Dedifferentiated amniotic fluid mesenchymal stem cell (primary cell): ENCODE measurements around the gene SLC35F4.
"Not testable (repeated sequence)": the region's sequence is repeated elsewhere in the genome, so short reads cannot be mapped to it uniquely, and the experiment has no call there.

Source experiments
- DNase-seq: peaks from one replicate; pipeline ENCODE4 v3.0.0-alpha.2; 2016; ENCODE audit errors: extremely low spot score

Gene SLC35F4

GRCh38 chr14:57865403-57866198 lies at the start of gene SLC35F4:
SLC35F4 (minus strand) TSS chr14:57866092.
- DNase-seq, result no peak

GRCh38 chr14:57909626-57910025 lies 43.7 kb upstream of the SLC35F4 start:
- no peak for DNase-seq

- DNase-seq, result no peak
These were observed 38.1 kb upstream of the SLC35F4 start for GRCh38 chr14:57903954-57904353.

- no peak for DNase-seq
These were observed 33.1 kb upstream of the SLC35F4 start for GRCh38 chr14:57898837-57899572.

- no peak for DNase-seq
These were observed 31.4 kb upstream of the SLC35F4 start for GRCh38 chr14:57897144-57897748.

GRCh38 chr14:57889245-57889644 lies 23.4 kb upstream of the SLC35F4 start:
- no peak for DNase-seq

GRCh38 chr14:57884175-57884574 lies 18.3 kb upstream of the SLC35F4 start:
- DNase-seq, result no peak

GRCh38 chr14:57883061-57883460 lies 17.2 kb upstream of the SLC35F4 start:
- DNase-seq, result no peak

- DNase-seq, result no peak
These were observed 13.6 kb upstream of the SLC35F4 start for GRCh38 chr14:57879516-57879915.

GRCh38 chr14:57875985-57876384 lies 10.1 kb upstream of the SLC35F4 start:
- no peak for DNase-seq

GRCh38 chr14:57875296-57875695 lies 9.4 kb upstream of the SLC35F4 start:
- DNase-seq, result no peak

- no peak for DNase-seq
These were observed 5.7 kb upstream of the SLC35F4 start for GRCh38 chr14:57871459-57872080.

- no peak for DNase-seq
These were observed 5.0 kb upstream of the SLC35F4 start for GRCh38 chr14:57870686-57871457.

GRCh38 chr14:57869617-57870016 lies 3.7 kb upstream of the SLC35F4 start:
- no peak for DNase-seq

GRCh38 chr14:57866199-57866705 lies 360 bp upstream of the SLC35F4 start:
- DNase-seq, result no peak

GRCh38 chr14:57865066-57865402 lies 858 bp downstream of the SLC35F4 start:
- no peak for DNase-seq

GRCh38 chr14:57864659-57865058 lies 1.2 kb downstream of the SLC35F4 start:
- DNase-seq, result no peak

- DNase-seq, result no peak
These were observed 2.4 kb downstream of the SLC35F4 start for GRCh38 chr14:57863471-57863870.

GRCh38 chr14:57855666-57856065 lies 10.2 kb downstream of the SLC35F4 start:
- not testable (repeated sequence) for DNase-seq

GRCh38 chr14:57854571-57854970 lies 11.3 kb downstream of the SLC35F4 start:
- no peak for DNase-seq

GRCh38 chr14:57851354-57851753 lies 14.5 kb downstream of the SLC35F4 start:
- no peak for DNase-seq
